ENCODE data around the gene WIPF1.

WIPF1 gene

DNA sequence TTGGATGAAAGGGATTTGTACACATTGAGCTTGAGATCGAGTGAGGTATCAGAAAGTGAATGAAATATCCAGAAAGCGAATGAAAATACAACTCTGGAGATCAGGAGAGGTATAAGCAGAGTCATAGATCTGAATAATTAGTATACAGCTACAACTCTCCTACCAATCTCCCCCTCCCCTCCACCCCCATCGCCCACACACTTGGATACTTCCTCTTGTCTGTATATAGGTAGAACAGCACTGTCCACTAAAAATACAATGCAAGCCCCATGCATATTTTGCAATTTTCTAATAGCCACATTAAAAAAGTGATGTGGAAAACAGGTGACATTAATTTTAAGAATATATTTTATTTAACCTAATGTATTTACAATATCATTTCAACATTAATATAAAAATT lies 23.7 kb upstream of the WIPF1 start:
- TF ChIP-seq FOXP2 (optimal IDR thresholded peaks at IDR 0.05; ENCODE audit: borderline replicate concordance, extremely low read depth, extremely low read length, insufficient read depth), result no peak
- no peak for TF ChIP-seq TAF1 (IDR thresholded peaks at IDR 0.05; ENCODE audit: borderline replicate concordance, insufficient read depth, low read length)
- TF ChIP-seq, protein P1, sequence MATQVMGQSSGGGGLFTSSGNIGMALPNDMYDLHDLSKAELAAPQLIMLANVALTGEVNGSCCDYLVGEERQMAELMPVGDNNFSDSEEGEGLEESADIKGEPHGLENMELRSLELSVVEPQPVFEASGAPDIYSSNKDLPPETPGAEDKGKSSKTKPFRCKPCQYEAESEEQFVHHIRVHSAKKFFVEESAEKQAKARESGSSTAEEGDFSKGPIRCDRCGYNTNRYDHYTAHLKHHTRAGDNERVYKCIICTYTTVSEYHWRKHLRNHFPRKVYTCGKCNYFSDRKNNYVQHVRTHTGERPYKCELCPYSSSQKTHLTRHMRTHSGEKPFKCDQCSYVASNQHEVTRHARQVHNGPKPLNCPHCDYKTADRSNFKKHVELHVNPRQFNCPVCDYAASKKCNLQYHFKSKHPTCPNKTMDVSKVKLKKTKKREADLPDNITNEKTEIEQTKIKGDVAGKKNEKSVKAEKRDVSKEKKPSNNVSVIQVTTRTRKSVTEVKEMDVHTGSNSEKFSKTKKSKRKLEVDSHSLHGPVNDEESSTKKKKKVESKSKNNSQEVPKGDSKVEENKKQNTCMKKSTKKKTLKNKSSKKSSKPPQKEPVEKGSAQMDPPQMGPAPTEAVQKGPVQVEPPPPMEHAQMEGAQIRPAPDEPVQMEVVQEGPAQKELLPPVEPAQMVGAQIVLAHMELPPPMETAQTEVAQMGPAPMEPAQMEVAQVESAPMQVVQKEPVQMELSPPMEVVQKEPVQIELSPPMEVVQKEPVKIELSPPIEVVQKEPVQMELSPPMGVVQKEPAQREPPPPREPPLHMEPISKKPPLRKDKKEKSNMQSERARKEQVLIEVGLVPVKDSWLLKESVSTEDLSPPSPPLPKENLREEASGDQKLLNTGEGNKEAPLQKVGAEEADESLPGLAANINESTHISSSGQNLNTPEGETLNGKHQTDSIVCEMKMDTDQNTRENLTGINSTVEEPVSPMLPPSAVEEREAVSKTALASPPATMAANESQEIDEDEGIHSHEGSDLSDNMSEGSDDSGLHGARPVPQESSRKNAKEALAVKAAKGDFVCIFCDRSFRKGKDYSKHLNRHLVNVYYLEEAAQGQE (IDR thresholded peaks at IDR 0.05; ENCODE audit: insufficient read depth in 1 of 2, low read depth in 2 of 2, low read length in 2 of 2), result no peak
- TF ChIP-seq POLR2AphosphoS5 (IDR thresholded peaks at IDR 0.05; ENCODE audit: low read depth, low read length), result no peak
- no peak for TF ChIP-seq SIN3A (IDR thresholded peaks at IDR 0.05; ENCODE audit: borderline replicate concordance, insufficient read depth, low read length)

DNA sequence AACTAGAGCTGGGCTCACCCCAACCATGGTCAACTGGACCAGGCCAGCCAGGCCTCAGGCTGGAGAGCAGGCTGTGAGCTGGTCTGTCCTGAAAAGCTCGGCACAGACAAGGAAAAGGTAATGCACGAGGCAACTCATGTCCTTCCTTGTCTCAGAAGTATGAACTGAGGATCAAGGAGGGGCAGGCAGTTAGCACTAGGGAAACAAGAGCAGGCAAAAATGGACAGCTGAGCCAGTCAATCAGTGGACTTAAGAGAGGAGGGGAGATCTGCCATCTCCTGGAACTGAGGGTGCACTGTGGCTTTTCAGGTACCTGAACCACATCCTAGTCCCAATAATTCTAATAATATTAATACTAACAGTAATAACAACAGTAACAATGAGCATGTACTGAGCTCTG lies 20.6 kb upstream of the WIPF1 start:
- TF ChIP-seq FOXP2 (optimal IDR thresholded peaks at IDR 0.05; ENCODE audit: borderline replicate concordance, extremely low read depth, extremely low read length, insufficient read depth) (no peak), POLR2AphosphoS5 (IDR thresholded peaks at IDR 0.05; ENCODE audit: low read depth, low read length) (no peak), TAF1 (IDR thresholded peaks at IDR 0.05; ENCODE audit: borderline replicate concordance, insufficient read depth, low read length) (no peak), SIN3A (IDR thresholded peaks at IDR 0.05; ENCODE audit: borderline replicate concordance, insufficient read depth, low read length) (no peak)
- TF ChIP-seq, protein P1 (IDR thresholded peaks at IDR 0.05; ENCODE audit: insufficient read depth in 1 of 2, low read depth in 2 of 2, low read length in 2 of 2), result no peak

DNA sequence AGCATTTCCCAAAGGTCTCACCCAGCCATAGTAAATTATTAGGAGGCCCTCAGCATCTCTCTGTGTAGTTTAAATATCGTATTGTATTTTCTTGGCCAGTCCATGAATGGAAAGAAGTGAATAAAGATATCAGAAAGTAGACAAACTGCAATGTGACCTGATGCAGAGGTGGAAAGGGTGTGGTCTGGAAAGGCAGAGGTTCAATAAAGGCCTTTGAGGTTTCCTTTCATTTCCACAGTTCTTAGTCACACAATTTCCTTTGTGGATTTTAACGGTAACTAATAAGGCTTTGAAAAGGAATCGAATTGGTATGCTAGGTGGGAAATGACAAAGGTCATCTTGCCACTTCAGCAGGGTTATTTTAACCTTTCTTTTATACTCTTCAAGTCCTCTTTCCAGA lies 20.1 kb upstream of the WIPF1 start:
- TF ChIP-seq POLR2AphosphoS5 (IDR thresholded peaks at IDR 0.05; ENCODE audit: low read depth, low read length) (no peak), SIN3A (IDR thresholded peaks at IDR 0.05; ENCODE audit: borderline replicate concordance, insufficient read depth, low read length) (no peak), TAF1 (IDR thresholded peaks at IDR 0.05; ENCODE audit: borderline replicate concordance, insufficient read depth, low read length) (no peak), FOXP2 (optimal IDR thresholded peaks at IDR 0.05; ENCODE audit: borderline replicate concordance, extremely low read depth, extremely low read length, insufficient read depth) (no peak)
- TF ChIP-seq, protein P1 (IDR thresholded peaks at IDR 0.05; ENCODE audit: insufficient read depth in 1 of 2, low read depth in 2 of 2, low read length in 2 of 2), result no peak

DNA sequence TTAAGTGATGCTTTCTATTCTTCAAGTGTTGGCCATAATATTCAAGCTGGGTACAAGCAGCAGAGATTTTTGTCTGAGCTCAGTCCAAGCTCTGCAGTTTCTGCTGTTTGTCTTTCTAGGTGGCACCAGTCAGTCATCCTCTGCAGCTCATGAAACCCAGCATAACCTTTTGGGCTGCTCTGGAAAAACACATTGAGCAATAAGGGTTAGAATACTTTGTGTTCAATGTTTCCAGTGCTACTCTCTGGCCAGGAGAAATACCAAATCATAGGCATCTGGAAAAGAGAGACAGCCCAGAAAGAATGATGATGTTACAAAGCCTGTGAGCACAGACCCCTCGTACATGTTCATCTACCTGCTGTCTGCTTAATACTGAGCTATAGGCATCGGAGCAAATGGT lies 19.5 kb upstream of the WIPF1 start:
- TF ChIP-seq FOXP2 (optimal IDR thresholded peaks at IDR 0.05; ENCODE audit: borderline replicate concordance, extremely low read depth, extremely low read length, insufficient read depth), result no peak

DNA sequence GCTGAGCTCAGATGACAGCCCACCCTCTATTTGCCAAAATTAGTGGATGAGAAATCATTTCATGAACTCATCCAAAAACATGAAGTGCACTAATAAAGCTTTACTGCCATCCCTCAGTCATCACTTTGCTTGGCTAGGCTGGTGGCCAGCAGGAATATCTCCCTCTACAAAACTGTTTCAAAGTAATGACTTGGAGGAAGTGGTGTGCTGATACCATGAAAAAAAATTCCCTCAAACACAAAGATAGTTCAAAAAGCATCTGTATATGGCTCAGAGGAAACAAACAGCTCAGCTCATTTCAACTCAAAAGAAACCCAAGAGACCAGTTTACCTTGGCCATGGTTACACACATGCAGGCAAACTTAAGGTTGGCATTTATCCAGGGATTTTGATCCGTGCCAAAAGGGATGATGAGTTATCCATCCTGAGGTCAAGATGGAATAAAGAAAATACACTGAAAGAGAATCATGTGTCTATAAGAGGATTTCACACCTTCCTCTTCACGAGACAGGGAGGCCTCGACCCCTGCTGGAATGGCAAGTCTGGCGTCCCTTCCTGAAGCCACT lies 18.4 kb upstream of the WIPF1 start:
- TF ChIP-seq, protein P1 (IDR thresholded peaks at IDR 0.05; ENCODE audit: insufficient read depth in 1 of 2, low read depth in 2 of 2, low read length in 2 of 2), result no peak
- TF ChIP-seq FOXP2 (optimal IDR thresholded peaks at IDR 0.05; ENCODE audit: borderline replicate concordance, extremely low read depth, extremely low read length, insufficient read depth), result no peak
- TF ChIP-seq SIN3A (IDR thresholded peaks at IDR 0.05; ENCODE audit: borderline replicate concordance, insufficient read depth, low read length), result no peak
- TF ChIP-seq POLR2AphosphoS5 (IDR thresholded peaks at IDR 0.05; ENCODE audit: low read depth, low read length), result no peak
- no peak for TF ChIP-seq TAF1 (IDR thresholded peaks at IDR 0.05; ENCODE audit: borderline replicate concordance, insufficient read depth, low read length)

Data from PFSK-1 (cell line).